ENCODE measurements around the gene SCIMP. TPM values are rescaled to one million over a fixed set of nuclear protein-coding genes. Genes with fewer than 3 reads are reported as not detected.

SCIMP gene
- total and polyA plus RNA-seq, 2 of the 13 experiments (the other 11 are each of a cell fraction or from before 2014, with no cell fraction given) = not detected

GRCh38 chr17:5237541-5238016 lies 2.9 kb upstream of the SCIMP start (continued):
- TF ChIP-seq IKZF4 (CRISPR knock-in tag; IDR thresholded peaks at IDR 0.05; ENCODE audit: borderline replicate concordance, low read depth, not compliant biosample characterization) (no peak), ZNF75D (CRISPR knock-in tag; IDR thresholded peaks at IDR 0.05; ENCODE audit: borderline replicate concordance) (no peak), ZFY (CRISPR knock-in tag; IDR thresholded peaks at IDR 0.05) (peak; percentile 42; the same call in 1 of the 2 replicates), KDM1A (CRISPR knock-in tag; IDR thresholded peaks at IDR 0.05) (0 out of 2 replicates have a peak, but pooled peaks have one; percentile 27), ZNF646 (CRISPR knock-in tag; IDR thresholded peaks at IDR 0.05) (0 out of 2 replicates have a peak, but pooled peaks have one; percentile 21), ETV5 (CRISPR knock-in tag; IDR thresholded peaks at IDR 0.05; ENCODE audit: borderline replicate concordance) (peak; percentile 11; the same call in 1 of the 2 replicates), ZNF598 (CRISPR knock-in tag; IDR thresholded peaks at IDR 0.05; ENCODE audit: borderline replicate concordance) (no peak), GZF1 (CRISPR knock-in tag; IDR thresholded peaks at IDR 0.05) (peak; percentile 87; the same call in 1 of the 2 replicates), ZNF362 (CRISPR knock-in tag; IDR thresholded peaks at IDR 0.05; ENCODE audit: borderline replicate concordance) (peak; percentile 85), SALL2 (CRISPR knock-in tag; IDR thresholded peaks at IDR 0.05) (0 out of 2 replicates have a peak, but pooled peaks have one; percentile 31), ZBTB42 (CRISPR knock-in tag; IDR thresholded peaks at IDR 0.05) (no peak), CTCF (CRISPR knock-in tag; IDR thresholded peaks at IDR 0.05) (peak; percentile 93), SMC3 (IDR thresholded peaks at IDR 0.05; ENCODE audit: low read length) (peak; percentile 85), ELK4 (CRISPR knock-in tag; IDR thresholded peaks at IDR 0.05; ENCODE audit: borderline replicate concordance) (no peak), ZNF264 (CRISPR knock-in tag; IDR thresholded peaks at IDR 0.05) (0 out of 2 replicates have a peak, but pooled peaks have one; percentile 29), ZNF574 (CRISPR knock-in tag; IDR thresholded peaks at IDR 0.05) (peak; percentile 65)
